ENCODE measurements around the gene MESD. TPM values are rescaled to one million over a fixed set of nuclear protein-coding genes. Genes with fewer than 3 reads are reported as not detected.
"Not testable (repeated sequence)": the region's sequence is repeated elsewhere in the genome, so short reads cannot be mapped to it uniquely, and the experiment has no call there.

The MESD gene
- polyA plus RNA-seq, 3 donors, result 43.9 to 44.8 (median 44.2) TPM

DNA sequence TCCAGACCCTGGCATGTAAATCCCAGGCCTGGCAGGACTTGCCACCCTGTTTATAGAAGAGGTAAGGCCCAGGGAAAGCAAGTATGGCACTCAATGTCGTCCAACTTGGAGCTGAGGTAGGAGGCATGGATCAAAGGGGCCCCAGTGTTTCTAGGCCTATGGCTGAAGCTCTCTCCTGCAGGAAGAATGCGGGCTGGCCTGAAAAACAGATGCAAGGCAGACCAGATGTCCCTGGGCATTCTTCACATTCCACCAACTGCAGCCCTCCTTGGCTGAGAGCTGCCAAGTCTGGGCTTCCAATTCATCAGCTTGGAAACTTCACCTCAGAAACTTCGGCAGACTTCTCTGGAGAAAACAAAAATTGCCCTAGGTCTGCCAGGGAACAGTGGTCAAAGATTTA is 22.2 kb downstream of the MESD start:
- no peak for DNase-seq (ENCODE audit: low read depth in 3 of 3, low spot score in 2 of 3)

GRCh38 chr15:80966431-80967197 is 23.0 kb downstream of the MESD start:
- DNase-seq (ENCODE audit: low read depth in 3 of 3, low spot score in 2 of 3), result no peak

DNA sequence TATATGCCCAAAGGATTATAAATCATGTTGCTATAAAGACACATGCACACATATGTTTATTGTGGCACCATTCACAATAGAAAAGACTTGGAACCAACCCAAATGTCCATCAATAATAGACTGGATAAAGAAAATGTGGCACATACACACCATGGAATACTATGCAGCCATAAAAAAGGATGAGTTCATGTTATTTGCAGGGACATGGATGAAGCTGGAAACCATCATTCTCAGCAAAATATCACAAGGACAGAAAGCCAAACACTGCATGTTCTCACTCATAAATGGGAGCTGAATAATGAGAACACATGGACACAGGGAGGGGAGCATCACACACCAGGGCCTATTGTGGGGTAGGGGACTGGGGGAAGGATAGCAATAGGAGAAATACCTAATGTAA is 24.2 kb downstream of the MESD start:
- not testable (repeated sequence) for DNase-seq (ENCODE audit: low read depth in 3 of 3, low spot score in 2 of 3)

- no peak for DNase-seq (ENCODE audit: low read depth in 3 of 3, low spot score in 2 of 3)
Observed at GRCh38 chr15:80958818-80959495, 30.7 kb downstream of the MESD start.

GRCh38 chr15:80957976-80958375 is 31.6 kb downstream of the MESD start:
- DNase-seq (ENCODE audit: low read depth in 3 of 3, low spot score in 2 of 3), result no peak

GRCh38 chr15:80957556-80957955 is 32.1 kb downstream of the MESD start:
- DNase-seq (ENCODE audit: low read depth in 3 of 3, low spot score in 2 of 3), result no peak

DNA sequence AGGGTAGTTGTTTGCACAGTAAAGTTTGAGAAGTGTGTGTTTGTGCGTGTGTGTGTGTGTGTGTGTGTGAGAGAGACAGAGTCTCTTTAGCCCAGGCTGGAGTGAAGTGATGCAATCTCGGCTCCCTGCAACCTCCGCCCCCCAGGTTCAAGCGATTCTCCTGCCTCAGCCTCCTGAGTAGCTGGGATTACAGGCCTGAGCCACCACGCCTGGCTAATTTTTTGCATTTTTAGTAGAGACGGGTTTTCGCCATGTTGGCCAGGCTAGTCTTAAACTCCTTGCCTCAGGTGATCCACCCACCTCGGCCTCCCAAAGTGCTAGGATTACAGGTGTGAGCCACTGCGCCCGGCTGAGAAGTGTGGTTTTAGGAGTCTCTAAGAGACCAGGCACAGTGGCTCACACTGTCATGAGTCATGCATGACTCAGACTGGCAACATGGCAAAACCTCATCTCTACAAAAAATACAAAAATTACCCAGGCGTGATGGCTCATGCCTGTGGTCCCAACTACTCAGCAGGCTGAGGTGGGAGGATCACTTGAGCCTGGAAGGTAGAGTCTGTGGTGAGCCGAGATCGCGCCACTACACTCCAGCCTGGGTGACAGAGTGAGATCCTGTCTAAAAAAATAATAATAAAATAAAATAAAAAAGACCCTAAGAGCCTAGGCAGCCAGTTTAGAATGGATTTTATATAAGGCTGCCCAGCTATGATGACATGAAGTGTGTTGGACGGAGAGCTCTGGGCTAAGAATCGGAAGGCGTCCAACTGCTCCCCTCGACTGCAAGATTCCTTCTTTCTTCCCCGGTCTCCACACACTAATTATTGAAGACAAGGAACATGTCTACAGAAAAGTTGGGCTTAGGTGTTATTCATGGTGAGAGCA is 33.8 kb downstream of the MESD start:
- DNase-seq (ENCODE audit: low read depth in 3 of 3, low spot score in 2 of 3), result not testable (repeated sequence)

DNA sequence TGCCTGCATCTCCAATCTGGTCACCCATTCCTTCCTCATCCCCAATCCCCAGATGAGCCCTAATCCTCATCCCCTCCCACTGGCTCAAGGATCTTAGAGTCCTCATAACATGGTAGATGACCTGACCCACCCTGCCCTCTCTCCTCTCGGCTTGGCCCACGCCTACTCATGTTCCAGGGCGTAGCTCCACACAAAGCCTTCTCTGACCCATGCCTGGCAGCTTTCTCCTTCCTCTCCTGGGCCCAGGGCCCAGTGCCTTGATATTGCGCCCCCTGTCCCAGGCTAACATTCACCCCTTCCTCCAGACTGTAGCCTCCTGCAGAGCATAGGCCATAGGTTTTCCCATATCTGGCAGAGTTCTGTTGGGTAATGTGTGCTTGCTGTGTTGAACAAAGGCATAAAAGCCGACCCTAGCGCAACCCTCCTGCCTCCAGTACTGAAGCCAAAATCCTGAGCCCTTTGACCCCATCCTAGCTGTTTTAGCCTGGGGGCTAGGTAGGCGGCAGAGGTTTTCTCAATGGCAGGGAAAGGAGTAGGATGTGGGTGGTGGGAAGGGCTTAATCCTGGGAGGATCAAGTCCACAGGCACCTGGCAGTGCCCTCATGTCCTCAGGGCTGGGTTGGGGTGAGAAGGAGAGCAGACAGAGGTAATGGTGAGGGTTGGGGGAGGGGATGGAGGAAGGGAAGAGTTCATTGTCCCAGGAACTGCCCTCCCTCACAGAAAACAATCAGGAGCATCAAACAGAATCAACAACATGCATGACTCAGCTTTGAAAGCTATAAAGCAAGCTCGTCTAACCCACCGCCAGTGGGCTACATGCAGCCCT is 35.5 kb downstream of the MESD start:
- no peak for DNase-seq (ENCODE audit: low read depth in 3 of 3, low spot score in 2 of 3)

DNA sequence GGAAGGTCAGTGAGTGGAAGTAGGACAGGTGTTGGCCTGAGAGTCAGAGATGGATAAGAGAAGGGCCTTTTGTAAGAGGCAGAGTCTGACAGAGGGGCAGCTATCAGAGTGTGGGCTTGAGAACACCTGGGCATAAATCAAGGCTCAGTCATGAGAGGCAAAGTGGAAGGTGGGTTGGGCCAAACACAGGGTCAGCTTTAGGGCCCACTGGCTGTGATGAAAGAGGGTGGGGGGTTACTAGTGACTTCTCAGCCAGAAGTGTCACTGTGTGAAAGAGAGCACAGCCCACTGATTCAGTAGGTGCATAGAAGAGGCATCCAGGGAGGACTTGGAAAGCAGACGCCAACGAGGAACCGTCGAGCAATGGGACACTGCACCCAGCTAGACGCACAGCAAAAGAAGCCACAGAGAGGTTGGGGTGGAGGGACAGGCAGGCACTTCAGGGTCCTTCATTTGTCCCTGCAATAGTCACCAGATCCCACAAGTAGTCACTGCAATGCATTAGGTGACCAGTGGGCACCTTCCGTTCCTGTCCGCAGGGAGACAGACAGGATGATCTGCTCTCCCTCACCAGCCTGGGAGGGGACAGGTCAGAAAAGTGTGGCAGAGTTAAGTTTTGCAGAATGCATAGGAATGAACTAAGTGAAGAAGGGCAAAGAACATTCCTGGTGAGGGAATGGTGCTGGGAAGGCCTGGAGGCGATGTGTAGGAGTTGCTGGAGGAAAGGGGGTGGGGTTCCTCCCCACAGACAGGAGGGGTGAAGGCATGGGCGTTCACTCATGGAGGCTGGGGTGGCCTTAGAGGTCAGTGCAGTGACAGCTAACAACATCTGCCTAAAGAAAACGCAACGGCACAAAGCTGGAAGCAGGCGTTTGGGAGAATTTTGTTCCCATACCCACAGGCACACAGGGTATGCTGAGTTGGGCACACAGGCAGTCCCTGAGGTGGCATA is 36.3 kb downstream of the MESD start:
- DNase-seq (ENCODE audit: low read depth in 3 of 3, low spot score in 2 of 3), result no peak

DNA sequence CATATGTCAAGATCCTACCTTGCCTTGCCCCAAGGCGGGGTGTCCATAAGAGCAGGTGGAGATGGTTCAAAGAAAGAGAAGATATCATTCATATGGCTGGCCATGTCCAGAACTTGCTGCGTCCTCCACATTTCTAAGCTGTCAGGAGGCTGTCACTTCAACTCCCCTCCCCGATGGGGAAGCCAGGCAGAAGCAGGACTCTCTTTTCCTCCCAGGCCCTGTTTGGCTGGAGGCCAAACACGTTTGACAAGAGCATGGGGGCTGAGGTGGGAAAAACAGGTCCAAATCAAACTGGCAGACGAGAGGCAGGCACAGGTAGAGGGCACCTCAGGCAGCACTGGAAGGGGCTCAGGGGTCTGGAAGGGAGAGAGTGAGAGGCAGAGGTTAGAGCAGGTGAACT is 37.7 kb downstream of the MESD start:
- DNase-seq (ENCODE audit: low read depth in 3 of 3, low spot score in 2 of 3), result no peak

GRCh38 chr15:80950291-80951078 is 39.1 kb downstream of the MESD start:
- no peak for DNase-seq (ENCODE audit: low read depth in 3 of 3, low spot score in 2 of 3)

- no peak for DNase-seq (ENCODE audit: low read depth in 3 of 3, low spot score in 2 of 3)
Observed at GRCh38 chr15:80949756-80950155, 39.9 kb downstream of the MESD start.

- no peak for DNase-seq (ENCODE audit: low read depth in 3 of 3, low spot score in 2 of 3)
Observed at GRCh38 chr15:80948651-80949292, 40.8 kb downstream of the MESD start.

DNA sequence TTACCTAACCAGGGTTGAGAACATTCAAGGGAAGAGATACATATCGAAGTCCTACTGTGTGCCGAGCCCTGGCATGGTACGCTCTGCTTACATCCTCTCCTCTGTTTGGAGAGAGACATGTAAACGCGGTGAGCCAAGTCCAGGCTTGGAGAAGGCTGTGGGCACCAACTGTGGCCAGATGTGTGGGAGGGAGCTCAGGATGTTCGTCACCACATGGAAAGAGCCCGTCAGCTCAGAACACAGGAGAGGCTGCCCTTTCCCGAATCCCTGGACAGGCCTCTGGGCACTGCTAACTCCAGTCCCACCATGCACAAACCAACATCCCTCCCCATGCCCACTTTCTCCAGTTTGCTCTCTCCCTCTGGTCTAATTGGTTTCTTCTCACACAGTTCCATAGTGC is 43.0 kb downstream of the MESD start:
- DNase-seq (ENCODE audit: low read depth in 3 of 3, low spot score in 2 of 3), result no peak

- DNase-seq (ENCODE audit: low read depth in 3 of 3, low spot score in 2 of 3), result no peak
Observed at GRCh38 chr15:80945605-80946004, 44.0 kb downstream of the MESD start.

- no peak for DNase-seq (ENCODE audit: low read depth in 3 of 3, low spot score in 2 of 3)
Observed at GRCh38 chr15:80944818-80945217, 44.8 kb downstream of the MESD start.

DNA sequence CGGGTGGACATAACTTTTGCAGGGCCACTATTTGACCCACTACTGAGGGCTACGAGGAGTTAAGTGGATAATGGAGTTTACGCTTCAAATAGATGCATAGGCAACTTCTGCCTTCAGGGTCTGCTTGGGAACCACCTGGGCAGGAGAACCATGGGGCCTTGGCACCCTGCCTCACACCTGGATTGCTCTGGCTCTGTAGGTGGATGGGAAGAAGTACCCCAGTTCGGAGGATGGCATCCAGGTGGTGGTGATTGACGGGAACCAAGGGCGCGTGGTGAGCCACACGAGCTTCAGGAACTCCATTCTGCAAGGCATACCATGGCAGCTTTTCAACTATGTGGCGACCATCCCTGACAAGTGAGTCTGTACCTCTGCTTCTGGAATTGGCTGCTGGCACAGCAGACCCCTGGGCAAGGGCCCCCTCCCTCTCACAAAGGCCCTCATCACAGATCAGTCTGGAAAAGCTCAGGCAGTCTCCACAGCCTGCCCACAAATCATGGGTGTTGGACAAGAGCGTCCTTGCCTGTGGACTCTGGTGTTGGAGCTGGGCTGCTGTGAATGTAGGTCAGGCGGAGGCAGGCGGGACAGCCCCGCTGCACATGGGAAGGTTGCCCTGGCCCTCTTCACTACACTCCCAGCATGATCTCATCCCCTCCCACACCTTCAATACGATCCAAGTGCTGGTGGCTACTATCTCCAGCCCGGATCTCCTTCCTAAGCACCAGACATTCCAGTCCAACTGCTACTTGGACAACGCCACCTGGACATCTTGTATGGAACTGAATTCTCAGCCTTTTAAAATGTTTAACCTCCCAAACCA is 46.7 kb downstream of the MESD start:
- no peak for DNase-seq (ENCODE audit: low read depth in 3 of 3, low spot score in 2 of 3)
